Sigmoid colon (tissue), 4 donors: ENCODE results near the gene R3HCC1L.

Source experiments
- EP300 ChIP-seq, 4 donors: sonication (generic); formaldehyde crosslinking; IDR thresholded peaks; one replicate each; pipeline ENCODE4 v1.6.1; 2017; ENCODE audit warnings: antibody characterized with exemption in 4 of 4
- POLR2A ChIP-seq, 2 donors: fragments of 450-650 bp; IDR thresholded peaks; one replicate each; pipeline ENCODE4 v1.6.1; 2016; ENCODE audit warnings: antibody characterized with exemption in 2 of 2, mild to moderate bottlenecking in 2 of 2, moderate library complexity in 2 of 2
- POLR2AphosphoS5 ChIP-seq, 4 donors: sonication (generic); formaldehyde crosslinking; IDR thresholded peaks; one replicate each; pipeline ENCODE4 v1.6.1; 2017; ENCODE audit warnings: antibody characterized with exemption in 4 of 4
- TF ChIP-seq, protein P1 (sequence below), 4 experiments: fragments of 450-650 bp in 3 of 4; fragments of 200-600 bp in 1 of 4; IDR thresholded peaks; one replicate each; pipeline ENCODE4 v1.5.1; 2016 to 2019; ENCODE audit warnings: antibody characterized with exemption in 4 of 4, mild to moderate bottlenecking in 3 of 4, moderate library complexity in 2 of 4

DNA sequence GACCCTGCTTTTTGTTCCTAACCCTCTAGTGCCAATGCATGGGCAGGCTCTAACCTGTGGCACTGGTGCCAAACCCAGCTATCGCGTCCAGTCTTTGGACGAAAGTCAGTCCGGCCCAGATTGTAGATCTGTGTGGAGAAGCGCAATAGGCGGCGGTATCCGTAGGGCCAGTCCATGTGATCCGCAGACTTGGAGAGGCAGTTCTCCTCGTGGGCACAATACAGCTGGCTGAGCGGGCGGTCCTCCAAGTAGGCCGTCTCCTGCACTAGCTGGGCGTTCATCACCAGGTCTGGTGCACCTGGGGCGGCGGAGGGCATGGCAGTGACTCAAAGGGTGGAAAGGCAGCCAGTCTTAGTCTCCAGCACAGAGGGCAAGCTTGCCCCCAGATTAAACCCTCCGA, 119.0 kb downstream of the R3HCC1L start:
- TF ChIP-seq POLR2AphosphoS5 (IDR thresholded peaks at IDR 0.05) (no peak), POLR2A (IDR thresholded peaks at IDR 0.05) (no peak), EP300 (IDR thresholded peaks at IDR 0.05) (no peak)
- TF ChIP-seq, protein P1, sequence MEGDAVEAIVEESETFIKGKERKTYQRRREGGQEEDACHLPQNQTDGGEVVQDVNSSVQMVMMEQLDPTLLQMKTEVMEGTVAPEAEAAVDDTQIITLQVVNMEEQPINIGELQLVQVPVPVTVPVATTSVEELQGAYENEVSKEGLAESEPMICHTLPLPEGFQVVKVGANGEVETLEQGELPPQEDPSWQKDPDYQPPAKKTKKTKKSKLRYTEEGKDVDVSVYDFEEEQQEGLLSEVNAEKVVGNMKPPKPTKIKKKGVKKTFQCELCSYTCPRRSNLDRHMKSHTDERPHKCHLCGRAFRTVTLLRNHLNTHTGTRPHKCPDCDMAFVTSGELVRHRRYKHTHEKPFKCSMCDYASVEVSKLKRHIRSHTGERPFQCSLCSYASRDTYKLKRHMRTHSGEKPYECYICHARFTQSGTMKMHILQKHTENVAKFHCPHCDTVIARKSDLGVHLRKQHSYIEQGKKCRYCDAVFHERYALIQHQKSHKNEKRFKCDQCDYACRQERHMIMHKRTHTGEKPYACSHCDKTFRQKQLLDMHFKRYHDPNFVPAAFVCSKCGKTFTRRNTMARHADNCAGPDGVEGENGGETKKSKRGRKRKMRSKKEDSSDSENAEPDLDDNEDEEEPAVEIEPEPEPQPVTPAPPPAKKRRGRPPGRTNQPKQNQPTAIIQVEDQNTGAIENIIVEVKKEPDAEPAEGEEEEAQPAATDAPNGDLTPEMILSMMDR (IDR thresholded peaks at IDR 0.05) = no peak
